ENCODE data around the gene FPGT.
"Not testable (repeated sequence)": the region's sequence is repeated elsewhere in the genome, so short reads cannot be mapped to it uniquely, and the experiment has no call there.

The FPGT gene

DNA sequence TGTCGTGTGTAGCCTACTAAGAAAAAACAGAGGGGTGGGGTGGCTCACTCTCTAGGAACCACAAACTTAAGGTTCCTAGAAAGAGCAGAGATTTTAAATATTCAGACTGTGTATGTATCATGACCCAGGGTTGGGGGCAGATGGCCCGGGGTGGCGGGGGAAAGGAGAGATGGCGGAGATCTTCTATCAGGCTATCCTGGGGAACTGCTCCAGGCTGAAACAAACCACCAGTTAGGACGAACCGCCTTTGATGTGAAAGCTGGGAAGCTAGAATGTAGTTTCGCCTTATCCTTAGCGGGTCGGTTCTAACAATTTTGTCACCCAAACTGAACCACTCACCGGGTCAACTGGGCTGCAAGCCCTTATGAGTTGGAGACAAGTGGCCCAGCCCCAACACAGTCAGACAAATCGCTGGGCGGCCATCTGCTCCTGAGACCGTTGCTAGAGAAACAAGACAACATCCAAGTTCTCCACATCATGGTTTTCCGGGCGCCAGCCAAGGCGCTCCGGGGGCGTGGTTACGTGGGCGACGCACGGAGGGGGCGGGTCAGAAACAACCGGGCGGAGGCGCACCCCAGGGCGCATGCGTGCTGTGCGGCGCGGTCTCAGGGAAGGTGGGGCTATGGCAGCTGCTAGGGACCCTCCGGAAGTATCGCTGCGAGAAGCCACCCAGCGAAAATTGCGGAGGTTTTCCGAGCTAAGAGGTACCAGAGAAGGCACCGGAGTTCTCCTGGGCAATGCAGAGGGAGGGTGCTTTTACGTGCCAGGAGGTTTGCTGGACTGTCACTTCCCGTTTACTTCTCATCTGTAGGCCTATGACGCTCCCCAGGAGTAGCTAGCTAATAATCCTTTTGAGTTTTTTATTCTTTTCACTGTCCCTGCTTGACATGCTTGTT, at the start of gene FPGT, which contains the start of gene LRRIQ3:
FPGT (plus strand) TSS at position 586 of the 896 bp plus-strand sequence; CDS start at position 623, 37 bp downstream.
LRRIQ3 (minus strand) TSS at position 520 of the 896 bp plus-strand sequence. CDS start 14,492 bp downstream, outside the sequence.
- in situ Hi-C loops (cut with MboI; ENCODE audit: low sequenced_read_pairs): no loop called here

DNA sequence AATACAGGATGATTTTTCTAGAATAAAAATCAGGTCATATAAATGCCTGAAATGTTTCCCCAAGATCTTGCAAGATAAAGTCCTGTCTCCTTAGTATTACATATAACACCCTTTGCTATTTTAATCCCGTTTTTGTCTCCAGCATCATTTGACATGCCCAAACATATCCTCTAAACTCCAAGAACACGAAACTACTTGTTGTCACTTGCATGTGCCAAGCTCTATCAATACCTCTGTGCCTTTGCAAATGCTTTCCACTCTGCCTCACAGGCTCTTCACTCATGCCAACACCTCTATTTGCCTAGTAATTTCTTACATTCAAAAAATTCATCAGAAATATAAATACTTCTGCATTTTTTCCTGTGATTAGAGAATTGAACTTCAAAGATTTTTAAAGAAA, 38.0 kb upstream of the FPGT start:
- in situ Hi-C loops (cut with MboI; ENCODE audit: low sequenced_read_pairs): no loop called here

DNA sequence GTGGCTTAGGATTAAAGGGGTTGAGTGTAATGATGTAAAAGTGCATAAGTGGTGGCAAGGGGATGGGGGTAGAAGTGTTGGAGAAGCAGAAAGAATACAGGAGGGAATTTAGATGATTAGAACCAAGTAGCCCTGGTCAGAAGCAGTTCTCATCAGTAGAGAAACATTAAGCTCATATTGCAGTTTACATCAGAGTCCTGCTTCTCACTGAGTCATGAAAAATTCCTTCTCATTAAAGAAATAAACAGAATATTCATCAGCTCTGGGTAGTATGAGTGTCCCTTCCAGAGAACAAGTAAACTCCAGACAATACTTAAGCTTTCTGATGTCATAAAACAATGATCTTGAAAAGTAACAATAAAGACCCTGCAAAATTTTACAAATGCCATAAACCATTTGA, 36.5 kb upstream of the FPGT start:
- in situ Hi-C loops (cut with MboI; ENCODE audit: low sequenced_read_pairs): no loop called here

DNA sequence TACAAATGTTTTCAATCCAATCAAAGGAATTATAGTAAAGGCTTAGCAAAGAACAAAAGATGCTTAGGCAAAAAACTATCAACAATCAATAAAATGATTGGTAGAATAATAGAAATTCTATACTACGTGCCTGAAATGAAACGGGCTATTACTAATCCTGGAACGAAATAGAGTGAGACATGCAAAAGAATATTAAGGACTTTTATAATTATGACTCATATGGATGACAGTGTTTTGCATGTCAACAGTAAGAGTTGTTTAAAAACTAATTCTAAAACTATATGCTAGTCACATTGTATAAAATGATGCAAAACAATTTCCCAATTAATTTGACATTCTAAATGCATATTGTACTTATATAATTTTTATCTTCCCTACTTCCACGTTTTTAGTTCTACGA, 35.7 kb upstream of the FPGT start:
- in situ Hi-C loops (cut with MboI; ENCODE audit: low sequenced_read_pairs): no loop called here

DNA sequence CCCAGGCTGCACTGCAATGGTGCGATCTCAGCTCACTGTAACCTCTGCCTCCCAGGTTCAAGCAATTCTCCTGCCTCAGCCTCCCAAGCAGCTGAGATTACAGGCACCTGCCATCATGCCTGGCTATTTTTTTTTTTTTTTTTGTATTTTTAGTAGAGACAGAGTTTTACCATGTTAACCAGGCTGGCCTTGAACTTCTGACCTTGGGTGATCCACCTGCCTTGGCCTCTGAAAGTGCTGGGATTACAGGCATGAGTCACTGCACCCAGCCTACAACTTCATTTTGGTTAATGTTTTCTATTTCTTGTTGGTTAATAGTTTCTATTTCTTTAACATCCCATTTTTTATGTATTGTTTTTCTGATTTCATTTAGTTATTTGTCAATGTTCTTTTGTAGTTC, 23.6 kb upstream of the FPGT start:
- in situ Hi-C loops (cut with MboI; ENCODE audit: low sequenced_read_pairs): not testable (repeated sequence)

DNA sequence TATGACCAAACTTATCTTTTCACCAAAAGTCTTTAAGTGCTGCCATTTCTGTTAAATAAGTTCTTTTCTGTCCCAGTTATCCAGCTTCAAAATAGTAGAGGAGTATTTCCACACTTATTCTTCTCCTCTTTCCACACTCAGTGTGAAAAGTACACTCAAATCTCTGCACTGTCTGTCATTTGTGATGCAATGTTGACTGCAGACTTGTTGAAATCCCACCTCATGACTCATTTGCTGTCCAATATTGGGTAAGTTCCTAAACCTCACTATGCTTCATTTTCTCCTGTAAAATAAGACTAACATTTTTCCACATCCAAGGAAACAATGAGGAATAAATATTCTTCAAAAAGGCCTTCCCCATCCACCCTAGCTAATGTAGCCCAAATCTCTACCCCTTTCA, 17.6 kb upstream of the FPGT start:
- in situ Hi-C loops (cut with MboI; ENCODE audit: low sequenced_read_pairs): no loop called here

DNA sequence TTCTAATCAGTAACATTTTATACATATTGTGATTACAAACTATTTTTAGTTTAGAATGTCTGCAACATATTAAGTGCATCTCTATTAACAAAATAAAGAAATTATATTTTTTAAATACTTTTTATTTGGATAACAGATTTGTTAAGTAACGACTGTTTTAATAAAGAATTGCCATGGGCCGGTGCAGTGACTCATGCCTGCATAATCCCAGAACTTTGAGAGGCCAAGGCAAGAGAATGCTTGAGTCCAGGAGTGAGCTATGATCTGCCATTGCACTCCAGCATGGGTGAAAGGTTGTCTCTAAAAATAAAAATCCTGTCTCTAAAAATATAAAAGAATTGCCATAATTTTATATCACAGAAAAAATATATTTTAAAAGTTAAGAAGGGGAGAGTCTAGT, 4.1 kb upstream of the FPGT start:
- in situ Hi-C loops (cut with MboI; ENCODE audit: low sequenced_read_pairs): no loop called here

DNA sequence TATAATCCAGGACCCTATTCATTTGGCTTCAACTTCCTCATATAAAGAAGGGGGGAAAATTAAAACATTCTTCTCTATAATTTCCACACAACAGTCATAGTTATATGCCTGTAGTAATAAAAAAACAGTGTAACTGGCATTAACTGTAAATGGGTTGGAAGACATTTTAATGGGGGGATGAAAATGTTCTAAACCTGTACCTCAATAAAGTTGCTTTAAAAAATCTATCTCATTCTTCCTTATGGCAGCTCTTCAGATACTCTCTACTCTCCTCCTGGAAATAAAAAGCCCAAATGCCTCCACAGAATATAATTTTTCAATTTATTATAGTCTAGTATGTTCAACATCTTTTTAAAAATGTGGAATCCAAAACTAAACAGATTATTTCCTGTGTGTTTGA, 2.7 kb upstream of the FPGT start:
- in situ Hi-C loops (cut with MboI; ENCODE audit: low sequenced_read_pairs): no loop called here

DNA sequence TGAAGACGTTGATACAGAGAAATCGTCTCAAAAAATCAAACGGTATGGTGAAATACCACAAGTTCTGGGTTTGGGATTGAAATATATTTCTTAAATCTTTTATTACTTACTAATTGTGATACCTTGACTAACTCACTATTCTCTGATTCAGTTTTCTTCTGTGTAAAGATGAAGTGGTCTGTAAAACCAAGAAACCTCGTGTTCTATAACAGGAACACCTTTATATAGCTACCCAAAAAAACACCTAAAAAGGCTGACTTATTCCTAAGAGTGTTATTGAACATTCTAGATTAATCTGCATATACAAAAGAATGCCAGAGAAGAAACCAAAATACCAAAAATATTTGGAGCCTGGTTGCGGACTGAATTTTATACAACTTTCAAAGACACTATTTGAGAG, 787 bp upstream of the FPGT start:
- in situ Hi-C loops (cut with MboI; ENCODE audit: low sequenced_read_pairs): no loop called here

DNA sequence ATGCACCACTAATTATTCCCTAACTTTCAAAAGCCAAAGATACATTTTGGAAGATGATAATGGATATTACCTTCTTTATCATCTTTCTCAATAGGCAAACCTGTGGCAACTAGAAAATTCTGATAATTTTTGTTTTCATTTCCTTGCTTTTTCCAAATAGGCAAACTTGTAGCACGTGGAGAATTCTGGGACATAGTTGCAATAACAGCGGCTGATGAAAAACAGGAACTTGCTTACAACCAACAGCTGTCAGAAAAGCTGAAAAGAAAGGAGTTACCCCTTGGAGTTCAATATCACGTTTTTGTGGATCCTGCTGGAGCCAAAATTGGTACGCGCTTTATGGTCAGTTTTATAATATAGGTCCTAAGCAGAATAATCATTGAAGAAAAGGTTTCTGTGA, 1.5 kb downstream of the FPGT start:
- in situ Hi-C loops (cut with MboI; ENCODE audit: low sequenced_read_pairs): no loop called here

DNA sequence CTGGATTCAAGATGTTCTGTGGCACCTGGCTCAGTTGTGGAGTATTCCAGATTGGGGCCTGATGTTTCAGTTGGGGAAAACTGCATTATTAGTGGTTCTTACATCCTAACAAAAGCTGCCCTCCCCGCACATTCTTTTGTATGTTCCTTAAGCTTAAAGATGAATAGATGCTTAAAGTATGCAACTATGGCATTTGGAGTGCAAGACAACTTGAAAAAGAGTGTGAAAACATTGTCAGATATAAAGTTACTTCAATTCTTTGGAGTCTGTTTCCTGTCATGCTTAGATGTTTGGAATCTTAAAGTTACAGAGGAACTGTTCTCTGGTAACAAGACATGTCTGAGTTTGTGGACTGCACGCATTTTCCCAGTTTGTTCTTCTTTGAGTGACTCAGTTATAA, 7.2 kb downstream of the FPGT start:
- in situ Hi-C loops (cut with MboI; ENCODE audit: low sequenced_read_pairs): no loop called here

DNA sequence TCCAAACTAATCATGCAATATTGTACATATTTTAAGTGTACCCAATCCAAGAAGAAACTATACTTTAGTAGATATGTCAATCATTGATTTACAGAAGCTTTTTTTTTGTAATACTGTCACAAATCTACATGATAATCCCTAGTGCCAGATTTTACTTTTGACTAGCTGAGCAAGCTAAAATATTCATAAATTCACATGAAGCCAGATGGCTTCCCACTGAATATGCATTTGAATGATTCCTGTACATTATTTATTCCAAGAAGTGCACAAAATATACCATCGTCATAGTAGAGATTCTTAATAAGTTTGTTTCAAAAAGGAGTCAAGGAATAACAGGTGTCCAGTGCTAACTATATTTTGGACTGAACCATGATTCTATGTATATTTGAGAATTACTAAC, 17.2 kb downstream of the FPGT start:
- in situ Hi-C loops (cut with MboI; ENCODE audit: low sequenced_read_pairs): no loop called here

DNA sequence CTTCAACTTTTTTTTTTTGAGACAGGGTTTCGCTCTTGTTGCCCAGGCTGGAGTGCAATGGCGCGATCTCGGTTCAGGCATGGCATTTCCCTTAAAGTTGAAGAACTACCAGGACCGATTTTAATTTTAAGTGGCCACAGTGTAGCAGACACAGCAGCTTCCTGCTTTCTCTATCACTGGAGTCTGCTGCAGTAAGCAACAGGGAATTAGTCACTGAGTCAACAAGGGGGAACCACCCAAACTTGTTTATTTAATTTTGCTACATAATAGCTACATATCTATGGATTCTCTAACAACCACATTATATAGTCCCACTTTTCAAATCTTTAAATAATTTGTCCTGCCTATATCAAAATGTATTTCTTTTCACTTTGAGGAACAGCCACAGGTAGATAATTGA, 24.7 kb downstream of the FPGT start:
- in situ Hi-C loops (cut with MboI; ENCODE audit: low sequenced_read_pairs): no loop called here

DNA sequence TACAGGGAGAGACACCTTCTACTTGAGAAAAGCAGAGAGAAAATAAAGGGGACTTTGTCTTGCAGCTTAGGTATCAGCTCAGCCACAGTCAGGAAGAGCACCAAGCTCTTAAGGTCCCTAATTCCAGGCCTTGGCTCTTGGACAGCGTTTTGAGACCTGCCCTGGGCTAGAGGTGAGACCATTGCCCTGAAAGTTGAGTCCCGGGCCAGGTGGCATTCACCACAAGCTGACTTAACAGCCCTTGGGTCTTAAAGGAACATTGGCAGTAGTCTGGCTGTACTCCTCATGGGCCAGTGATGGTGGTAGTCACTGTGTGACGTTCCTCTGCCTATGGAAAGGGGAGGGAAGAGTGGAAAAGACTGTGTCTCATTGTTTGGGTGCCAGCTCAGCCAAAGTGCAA, 25.4 kb downstream of the FPGT start:
- in situ Hi-C loops (cut with MboI; ENCODE audit: low sequenced_read_pairs): no loop called here

DNA sequence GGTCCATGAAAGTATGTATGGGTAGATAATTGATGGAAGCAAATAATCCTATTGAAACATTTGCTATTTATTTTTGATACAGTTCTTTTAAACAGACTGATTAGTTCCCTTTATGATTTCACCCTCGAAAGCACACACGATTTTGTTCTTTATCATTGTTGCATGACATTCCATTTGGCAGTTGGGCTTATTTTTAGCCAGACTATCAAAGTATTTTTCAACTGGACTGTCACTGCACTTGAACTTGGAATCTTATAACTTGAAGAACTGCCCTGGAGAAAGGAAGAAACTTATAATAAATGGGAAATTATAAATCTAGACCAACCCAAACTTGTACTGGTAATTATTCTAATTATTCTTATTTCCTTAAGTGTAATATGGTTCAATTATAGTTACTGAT, 37.1 kb downstream of the FPGT start, which contains the start of gene TNNI3K:
TNNI3K (plus strand) TSS at position 235 of the 400 bp plus-strand sequence; CDS start at position 300, 65 bp downstream.
- in situ Hi-C loops (cut with MboI; ENCODE audit: low sequenced_read_pairs): no loop called here

DNA sequence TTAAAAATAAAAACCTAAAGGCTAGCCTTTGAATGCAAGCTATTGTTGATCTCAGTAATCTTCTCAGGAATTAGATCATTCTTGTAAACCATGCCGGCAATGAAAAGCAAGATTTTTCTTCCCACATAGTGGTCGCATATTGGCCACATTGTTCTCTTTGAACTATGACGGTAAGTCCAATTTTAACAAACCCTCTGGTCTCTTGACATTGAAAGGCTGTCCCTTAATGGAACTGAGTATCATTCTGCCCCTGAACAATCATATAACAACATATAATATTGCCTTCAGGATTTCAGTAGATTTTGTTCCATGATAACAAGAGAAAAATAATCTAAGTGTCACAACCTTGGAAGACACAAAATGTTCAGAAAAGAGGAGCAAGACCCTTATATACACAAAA, 38.4 kb downstream of the FPGT start:
- in situ Hi-C loops (cut with MboI; ENCODE audit: low sequenced_read_pairs): no loop called here

DNA sequence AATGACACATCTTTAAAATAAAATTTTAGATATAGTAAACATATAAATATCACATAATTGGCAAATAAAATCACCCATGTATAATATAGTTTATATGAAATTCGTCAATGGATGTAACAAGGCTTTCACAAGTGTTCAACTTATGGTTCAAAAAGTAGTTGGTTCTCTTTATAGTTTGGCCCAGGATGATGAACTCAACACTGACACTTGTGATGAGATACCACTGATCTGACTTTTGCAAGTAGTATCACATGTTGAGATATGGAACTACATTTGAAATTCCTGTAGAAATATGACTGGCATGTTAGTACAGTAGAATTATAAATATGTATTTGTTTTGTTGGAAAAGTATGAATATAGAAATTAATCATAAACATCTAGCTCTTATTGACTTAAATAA, 39.0 kb downstream of the FPGT start:
- in situ Hi-C loops (cut with MboI; ENCODE audit: low sequenced_read_pairs): no loop called here

DNA sequence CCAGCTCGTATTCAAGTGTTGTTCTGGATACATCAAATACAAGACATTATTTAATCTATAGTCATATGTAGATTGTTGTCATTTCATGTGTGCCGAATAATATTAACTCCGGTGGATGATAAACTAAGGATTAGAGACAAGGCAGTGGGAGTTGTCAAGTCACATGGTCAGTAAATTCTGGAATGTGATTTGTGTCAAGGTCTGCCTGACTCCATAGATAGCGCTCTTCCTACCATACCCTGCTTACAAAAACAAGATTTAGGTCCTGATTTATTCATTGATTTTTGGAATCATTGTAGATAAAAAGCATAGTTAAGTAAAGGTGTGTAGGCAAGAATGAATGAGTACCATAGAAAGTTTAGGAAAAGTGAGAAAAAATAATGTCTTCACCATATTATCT, 39.7 kb downstream of the FPGT start:
- in situ Hi-C loops (cut with MboI; ENCODE audit: low sequenced_read_pairs): no loop called here

DNA sequence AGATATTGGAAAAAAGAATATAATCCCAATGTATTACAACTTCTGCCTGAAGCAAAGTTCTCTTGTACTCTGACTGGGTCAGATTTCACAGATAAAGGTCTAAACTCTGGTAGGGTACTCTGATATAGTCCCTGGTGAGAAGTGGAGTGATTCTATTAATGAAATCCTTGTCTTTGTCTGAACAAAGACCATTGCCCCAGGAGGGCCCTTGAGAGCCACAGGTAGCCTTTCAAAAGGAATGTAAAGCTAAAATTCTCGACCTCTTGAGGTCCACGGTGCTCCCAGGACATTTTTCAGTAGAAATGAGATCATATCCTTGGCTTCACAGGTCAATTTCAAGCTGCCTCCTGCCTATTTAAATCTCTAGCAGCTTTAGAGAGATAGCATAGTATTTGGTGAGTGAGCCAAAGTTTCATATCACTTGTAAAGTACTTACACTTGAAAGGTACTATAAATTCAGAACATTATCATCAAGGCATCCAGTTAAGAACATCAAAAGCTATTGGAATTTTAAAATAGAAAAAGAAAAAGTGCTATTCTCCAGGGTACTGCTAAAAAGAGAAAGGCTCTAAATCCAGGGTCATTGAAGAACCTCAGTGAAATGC, 47.2 kb downstream of the FPGT start:
- in situ Hi-C loops (cut with MboI; ENCODE audit: low sequenced_read_pairs): no loop called here

DNA sequence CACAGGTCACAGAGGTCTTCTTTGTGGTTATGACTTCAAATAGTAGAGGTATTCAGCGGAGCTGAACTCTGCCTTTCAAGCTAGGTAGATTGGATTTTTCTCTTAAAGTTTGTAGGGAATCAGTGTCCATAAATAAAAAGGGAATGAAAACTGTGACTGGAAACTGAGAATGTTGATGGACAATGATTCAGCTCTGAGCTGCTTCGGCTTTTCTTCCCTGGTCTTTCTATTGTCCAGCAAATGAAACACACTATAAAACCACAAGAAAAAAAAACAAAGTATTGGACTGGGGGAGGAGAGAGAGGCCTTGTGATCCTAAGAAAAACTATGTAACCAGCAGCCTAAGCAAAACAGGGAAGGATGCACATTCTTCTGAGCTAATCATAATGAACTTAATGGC, 48.3 kb downstream of the FPGT start:
- in situ Hi-C loops (cut with MboI; ENCODE audit: low sequenced_read_pairs): no loop called here

DNA sequence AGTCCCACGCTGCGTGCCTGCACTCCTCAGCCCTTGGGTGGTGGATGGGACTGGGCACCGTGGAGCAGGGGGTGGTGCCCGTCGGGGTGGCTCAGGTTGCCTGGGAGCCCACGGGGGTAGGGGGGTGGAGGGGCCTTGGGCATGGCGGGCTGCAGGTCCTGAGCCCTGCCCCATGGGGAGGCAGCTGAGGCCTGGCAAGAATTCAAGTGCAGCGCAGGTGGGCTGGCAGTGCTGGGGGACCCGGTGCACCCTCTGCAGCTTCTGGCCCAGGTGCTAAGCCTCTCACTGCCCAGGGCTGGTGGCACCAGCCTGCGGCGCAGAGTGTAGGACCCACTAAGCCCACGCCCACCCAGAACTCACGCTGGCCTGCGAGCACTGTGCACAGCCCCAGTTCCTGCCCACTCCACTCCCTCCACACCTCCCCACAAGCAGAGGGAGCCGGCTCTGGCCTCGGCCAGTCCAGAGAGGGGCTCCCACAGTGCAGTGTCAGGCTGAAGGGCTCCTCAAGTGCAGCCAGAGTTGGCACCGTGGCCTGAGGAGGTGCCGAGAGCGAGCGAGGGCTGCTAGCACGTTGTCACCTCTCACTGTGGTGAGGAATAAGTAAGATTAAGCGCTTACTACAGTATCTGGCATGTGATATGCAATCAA, 50.0 kb downstream of the FPGT start:
- in situ Hi-C loops (cut with MboI; ENCODE audit: low sequenced_read_pairs): no loop called here
